ENCODE results near the gene BMP7.
A peak's percentile ranks its signal among the peaks of the same experiment; 100 is the strongest.

BMP7 gene

GRCh38 chr20:57268399-57269076 lies 2.1 kb upstream of the BMP7 start:
- intact Hi-C loops (cut with DNase I), result loop anchor here (10.0 kb wide), 2 partner anchors 66 to 174 kb away; no protein-coding TSS in a partner anchor
- DNase-seq, result no peak

GRCh38 chr20:57267158-57267821 lies 849 bp upstream of the BMP7 start:
- no peak for DNase-seq
- intact Hi-C loops (cut with DNase I), result loop anchor here (10.0 kb wide), 2 partner anchors 68 to 172 kb away; no protein-coding TSS in a partner anchor

- intact Hi-C loops (cut with DNase I), result loop anchor here (10.0 kb wide), 2 partner anchors 69 to 171 kb away; no protein-coding TSS in a partner anchor
- DNase-seq, result peak in 2 of 10 donors; percentile 83 to 84
These were observed 497 bp downstream of the BMP7 start for GRCh38 chr20:57265997-57266290.

- intact Hi-C loops (cut with DNase I), result loop anchor here (10.0 kb wide), 2 partner anchors 69 to 171 kb away; no protein-coding TSS in a partner anchor
- DNase-seq, result peak in 2 of 10 donors; percentile 49 to 85
These were observed 975 bp downstream of the BMP7 start for GRCh38 chr20:57265336-57265996.

- intact Hi-C loops (cut with DNase I), result loop anchor here (10.0 kb wide), 2 partner anchors 70 to 170 kb away; no protein-coding TSS in a partner anchor
- peak in 1 of 10 donors; percentile 26 for DNase-seq
These were observed 1.5 kb downstream of the BMP7 start for GRCh38 chr20:57264908-57265335.

- DNase-seq, result peak in 1 of 10 donors; percentile 57
- intact Hi-C loops (cut with DNase I), result loop anchor here (10.0 kb wide), 2 partner anchors 71 to 169 kb away; no protein-coding TSS in a partner anchor
These were observed 2.3 kb downstream of the BMP7 start for GRCh38 chr20:57263801-57264792.

GRCh38 chr20:57262784-57263609 lies 3.4 kb downstream of the BMP7 start:
- intact Hi-C loops (cut with DNase I), result loop anchor here (10.0 kb wide), 2 partner anchors 72 to 168 kb away; no protein-coding TSS in a partner anchor
- DNase-seq, result no peak

- intact Hi-C loops (cut with DNase I), result loop anchor here (10.0 kb wide), 2 partner anchors 72 to 168 kb away; no protein-coding TSS in a partner anchor
- no peak for DNase-seq
These were observed 4.1 kb downstream of the BMP7 start for GRCh38 chr20:57262301-57262700.

- intact Hi-C loops (cut with DNase I), result loop anchor here (10.0 kb wide), 2 partner anchors 73 to 167 kb away; no protein-coding TSS in a partner anchor
- DNase-seq, result no peak
These were observed 4.8 kb downstream of the BMP7 start for GRCh38 chr20:57261457-57262251.

GRCh38 chr20:57260934-57261333 lies 5.5 kb downstream of the BMP7 start:
- intact Hi-C loops (cut with DNase I), result loop anchor here (10.0 kb wide), 2 partner anchors 74 to 166 kb away; no protein-coding TSS in a partner anchor

GRCh38 chr20:57259938-57260921 lies 6.2 kb downstream of the BMP7 start:
- DNase-seq, result no peak
- intact Hi-C loops (cut with DNase I), result loop anchor here (10.0 kb wide), 2 partner anchors 75 to 165 kb away; no protein-coding TSS in a partner anchor

More at GRCh38 chr20:57260934-57261333, 5.5 kb downstream of the BMP7 start:
- no peak for DNase-seq

GRCh38 chr20:57259121-57259937 lies 7.1 kb downstream of the BMP7 start:
- DNase-seq, result peak in 5 of 10 donors; percentile 21 to 81 (median 46)
- intact Hi-C loops (cut with DNase I), result no loop called here

GRCh38 chr20:57257701-57258453 lies 8.6 kb downstream of the BMP7 start:
- intact Hi-C loops (cut with DNase I), result no loop called here
- DNase-seq, result peak in 2 of 10 donors; percentile 44 to 89

GRCh38 chr20:57256908-57257307 lies 9.5 kb downstream of the BMP7 start:
- intact Hi-C loops (cut with DNase I), result no loop called here
- no peak for DNase-seq

GRCh38 chr20:57256205-57256604 lies 10.2 kb downstream of the BMP7 start:
- DNase-seq, result no peak
- intact Hi-C loops (cut with DNase I), result no loop called here

All from posterior cingulate gyrus (tissue), 11 donors.